LNCaP clone FGC (cell line): ENCODE measurements around the gene DOK1.

Source experiments
- DNase-seq: peaks from one replicate; pipeline ENCODE4 v3.0.0-alpha.2; 2011; ENCODE audit warnings: low read depth
- H3K4me3 ChIP-seq: 2 replicates; pipeline ENCODE4 v1.5.1; 2011; ENCODE audit warnings: mild to moderate bottlenecking, low read depth, low read length, control low read depth
- TF ChIP-seq, protein P1 (sequence below): IDR thresholded peaks from 2 replicates; pipeline ENCODE4 v1.5.1; 2012; ENCODE audit warnings: mild to moderate bottlenecking; ENCODE audit not compliant: control insufficient read depth, insufficient read depth; ENCODE audit errors: extremely low read depth

Gene DOK1

GRCh38 chr2:74516650-74517049 lies 37.9 kb upstream of the DOK1 start:
- TF ChIP-seq, protein P1, sequence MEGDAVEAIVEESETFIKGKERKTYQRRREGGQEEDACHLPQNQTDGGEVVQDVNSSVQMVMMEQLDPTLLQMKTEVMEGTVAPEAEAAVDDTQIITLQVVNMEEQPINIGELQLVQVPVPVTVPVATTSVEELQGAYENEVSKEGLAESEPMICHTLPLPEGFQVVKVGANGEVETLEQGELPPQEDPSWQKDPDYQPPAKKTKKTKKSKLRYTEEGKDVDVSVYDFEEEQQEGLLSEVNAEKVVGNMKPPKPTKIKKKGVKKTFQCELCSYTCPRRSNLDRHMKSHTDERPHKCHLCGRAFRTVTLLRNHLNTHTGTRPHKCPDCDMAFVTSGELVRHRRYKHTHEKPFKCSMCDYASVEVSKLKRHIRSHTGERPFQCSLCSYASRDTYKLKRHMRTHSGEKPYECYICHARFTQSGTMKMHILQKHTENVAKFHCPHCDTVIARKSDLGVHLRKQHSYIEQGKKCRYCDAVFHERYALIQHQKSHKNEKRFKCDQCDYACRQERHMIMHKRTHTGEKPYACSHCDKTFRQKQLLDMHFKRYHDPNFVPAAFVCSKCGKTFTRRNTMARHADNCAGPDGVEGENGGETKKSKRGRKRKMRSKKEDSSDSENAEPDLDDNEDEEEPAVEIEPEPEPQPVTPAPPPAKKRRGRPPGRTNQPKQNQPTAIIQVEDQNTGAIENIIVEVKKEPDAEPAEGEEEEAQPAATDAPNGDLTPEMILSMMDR, result no peak
- no peak for DNase-seq

GRCh38 chr2:74522516-74522915 lies 32.0 kb upstream of the DOK1 start:
- no peak for DNase-seq
- H3K4me3 ChIP-seq, result no peak overlapping the region
- TF ChIP-seq, protein P1, result no peak

More at GRCh38 chr2:74516650-74517049, 37.9 kb upstream of the DOK1 start:
- H3K4me3 ChIP-seq, result no peak overlapping the region

DNA sequence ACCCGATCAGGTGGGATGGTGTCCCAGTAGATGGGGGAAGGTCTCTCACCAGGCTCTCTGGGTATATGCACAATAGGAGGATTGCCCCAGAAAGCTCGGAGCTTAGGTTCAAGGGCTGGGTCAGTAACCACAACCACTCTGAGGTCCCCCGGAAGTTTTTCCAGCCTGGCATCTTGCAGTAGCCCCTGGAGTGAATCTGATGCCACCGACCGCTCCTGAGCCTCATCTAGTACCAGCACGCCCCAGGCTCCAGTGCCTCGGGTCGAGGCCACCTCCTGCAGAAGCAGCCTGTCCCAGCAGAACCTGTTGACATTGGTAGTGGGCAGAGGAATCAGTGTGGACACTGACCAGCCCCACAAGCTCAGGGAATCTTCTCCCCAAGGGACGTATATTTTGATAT lies 30.5 kb upstream of the DOK1 start:
- no peak for DNase-seq

DNA sequence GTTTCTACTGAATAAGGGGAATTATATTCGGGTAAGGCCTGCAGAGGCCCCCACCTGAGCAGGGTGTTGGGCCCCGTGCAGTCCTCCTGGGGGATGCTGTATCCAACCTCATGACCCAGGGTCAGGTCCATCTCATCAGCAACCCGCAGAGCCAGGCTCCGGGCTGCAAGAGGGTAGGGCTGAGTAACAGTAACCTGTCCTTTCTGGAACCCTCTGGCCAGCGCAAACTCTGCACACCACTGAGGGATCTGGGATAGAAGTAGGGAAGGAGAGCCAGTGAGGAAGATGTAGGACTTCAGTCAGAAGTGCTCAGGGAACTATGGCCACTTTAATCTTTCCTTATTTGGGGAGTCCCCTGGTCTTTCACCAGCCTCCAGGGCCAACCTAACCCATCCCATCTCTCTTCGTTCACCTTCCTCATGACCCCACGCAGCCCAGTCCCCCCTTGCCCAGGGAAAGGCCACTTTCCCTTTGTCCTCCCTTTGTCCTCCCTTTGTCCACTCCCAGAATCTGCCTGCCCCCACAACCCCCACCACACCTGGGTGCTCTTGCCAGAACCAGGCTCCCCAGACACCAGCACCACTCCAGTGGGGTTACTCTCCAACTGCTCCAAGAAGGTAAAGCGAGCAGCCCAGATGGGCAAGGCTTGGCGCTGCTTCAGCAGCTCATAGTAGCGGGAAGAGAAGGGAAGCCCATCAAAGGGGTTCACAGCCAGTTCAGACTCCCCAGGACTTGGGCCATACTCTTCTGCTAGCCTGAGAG lies 29.4 kb upstream of the DOK1 start:
- H3K4me3 ChIP-seq, result peak overlapping the region; percentile 57
- no peak for DNase-seq

More for the DNA sequence above, 30.5 kb upstream of the DOK1 start:
- H3K4me3 ChIP-seq, result no peak overlapping the region
- TF ChIP-seq, protein P1, result no peak

GRCh38 chr2:74525717-74526648 lies 28.5 kb upstream of the DOK1 start, which contains the start of gene DQX1:
Gene DQX1, minus strand, starts transcription at chr2:74526231. Its CDS starts 502 bp downstream, at chr2:74525729.
- TF ChIP-seq, protein P1, result no peak
- DNase-seq, result peak; percentile 79
- peak within 1 kb of the TSS; percentile 57 for H3K4me3 ChIP-seq

More for the DNA sequence above, 29.4 kb upstream of the DOK1 start:
- TF ChIP-seq, protein P1, result no peak

DNA sequence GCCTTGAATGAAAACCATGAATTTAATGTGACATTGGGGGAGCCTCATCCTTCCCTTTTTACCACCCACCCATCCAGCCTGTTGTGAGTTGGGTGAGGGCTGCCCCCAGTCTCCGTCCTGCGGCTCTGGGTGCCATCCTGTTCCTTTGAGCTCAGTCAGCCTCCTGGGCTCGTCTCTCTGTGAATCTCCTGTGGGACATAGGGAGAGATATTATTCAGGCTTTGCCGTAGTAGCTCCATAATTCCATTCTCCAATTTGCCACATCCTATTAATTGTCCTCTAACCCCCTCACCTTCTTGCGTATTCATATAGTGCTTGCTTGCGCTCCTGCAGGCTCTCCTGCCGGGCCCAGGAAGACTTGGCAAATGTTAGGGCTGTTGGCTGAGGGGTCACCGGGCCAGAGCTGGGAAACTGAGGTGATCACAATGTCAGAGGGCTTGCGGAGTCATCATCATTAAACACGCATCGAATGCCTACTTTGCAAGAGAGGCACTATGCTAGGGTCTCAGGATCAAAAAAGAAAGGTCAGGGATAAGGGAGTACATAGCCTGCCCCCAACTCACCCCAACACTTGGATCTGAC lies 27.8 kb upstream of the DOK1 start:
- H3K4me3 ChIP-seq, result no peak overlapping the region
- no peak for DNase-seq
- TF ChIP-seq, protein P1, result no peak
